ENCODE data around the gene LGALS3BP. TPM values are rescaled to one million over a fixed set of nuclear protein-coding genes. Genes with fewer than 3 reads are reported as not detected.

The LGALS3BP gene
- total RNA-seq, 6 donors from 2014 or later, result 257 to 1,111 (median 533) TPM

DNA sequence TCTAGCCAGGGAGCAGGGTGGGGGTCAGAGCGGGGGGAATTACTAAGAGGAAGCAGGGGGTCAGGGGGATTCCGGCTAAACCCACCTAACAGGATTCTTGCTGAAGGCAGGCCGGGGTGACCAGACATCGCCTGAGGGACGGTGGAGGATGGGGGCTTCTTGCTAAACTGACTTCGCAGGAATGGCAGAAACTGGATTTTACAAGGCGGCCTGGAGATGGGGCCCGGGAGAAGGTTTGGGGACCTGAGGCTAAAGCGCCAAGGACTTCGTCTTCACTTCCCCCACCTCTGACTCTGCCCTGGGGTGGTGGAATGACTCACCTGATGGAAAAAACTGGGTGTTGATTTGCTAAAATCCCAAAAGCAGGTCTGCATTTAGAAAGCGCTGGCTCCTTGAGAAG, 23.5 kb downstream of the LGALS3BP start:
- no peak overlapping the region for H3K4me3 ChIP-seq
- TF ChIP-seq, protein P1, sequence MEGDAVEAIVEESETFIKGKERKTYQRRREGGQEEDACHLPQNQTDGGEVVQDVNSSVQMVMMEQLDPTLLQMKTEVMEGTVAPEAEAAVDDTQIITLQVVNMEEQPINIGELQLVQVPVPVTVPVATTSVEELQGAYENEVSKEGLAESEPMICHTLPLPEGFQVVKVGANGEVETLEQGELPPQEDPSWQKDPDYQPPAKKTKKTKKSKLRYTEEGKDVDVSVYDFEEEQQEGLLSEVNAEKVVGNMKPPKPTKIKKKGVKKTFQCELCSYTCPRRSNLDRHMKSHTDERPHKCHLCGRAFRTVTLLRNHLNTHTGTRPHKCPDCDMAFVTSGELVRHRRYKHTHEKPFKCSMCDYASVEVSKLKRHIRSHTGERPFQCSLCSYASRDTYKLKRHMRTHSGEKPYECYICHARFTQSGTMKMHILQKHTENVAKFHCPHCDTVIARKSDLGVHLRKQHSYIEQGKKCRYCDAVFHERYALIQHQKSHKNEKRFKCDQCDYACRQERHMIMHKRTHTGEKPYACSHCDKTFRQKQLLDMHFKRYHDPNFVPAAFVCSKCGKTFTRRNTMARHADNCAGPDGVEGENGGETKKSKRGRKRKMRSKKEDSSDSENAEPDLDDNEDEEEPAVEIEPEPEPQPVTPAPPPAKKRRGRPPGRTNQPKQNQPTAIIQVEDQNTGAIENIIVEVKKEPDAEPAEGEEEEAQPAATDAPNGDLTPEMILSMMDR (IDR thresholded peaks at IDR 0.05), result no peak
- TF ChIP-seq EP300 (IDR thresholded peaks at IDR 0.05), result no peak
- TF ChIP-seq POLR2AphosphoS5 (IDR thresholded peaks at IDR 0.05), result no peak
- no peak for TF ChIP-seq POLR2A (IDR thresholded peaks at IDR 0.05)
- ATAC-seq (ENCODE audit: low FRiP score in 2 of 2) (no peak), DNase-seq (no peak)
- WGBS, 2 donors, result 84 to 87% methylated on average over 11 of the region's 11 CpGs
- no peaks in the 10 kb centered on the region for H3K27me3 ChIP-seq
- H3K4me1 ChIP-seq, result peaks cover 0 to 7% (median 2%) of the 10 kb centered on the region in 4 donors
- H3K27ac ChIP-seq, result no peak overlapping the region
- H3K36me3 ChIP-seq, result no peaks in the 10 kb centered on the region
- H3K9me3 ChIP-seq, result peaks cover 0 to 4% (median 2%) of the 10 kb centered on the region in 4 donors

GRCh38 chr17:78954684-78955083, 25.0 kb downstream of the LGALS3BP start:
- 81 to 86% methylated on average over 13 to 14 of the region's 14 CpGs for WGBS, 2 donors
- no peaks in the 10 kb centered on the region for H3K36me3 ChIP-seq
- H3K9me3 ChIP-seq, result peaks cover 8 to 19% (median 10%) of the 10 kb centered on the region in 4 donors
- no peak overlapping the region for H3K4me3 ChIP-seq
- no peaks in the 10 kb centered on the region for H3K27me3 ChIP-seq
- TF ChIP-seq, protein P1 (IDR thresholded peaks at IDR 0.05), result no peak
- no peak for TF ChIP-seq EP300 (IDR thresholded peaks at IDR 0.05)
- TF ChIP-seq POLR2AphosphoS5 (IDR thresholded peaks at IDR 0.05), result no peak
- no peak for TF ChIP-seq POLR2A (IDR thresholded peaks at IDR 0.05)
- no peak for DNase-seq
- H3K4me1 ChIP-seq, result peaks cover 0 to 4% (median 0%) of the 10 kb centered on the region in 4 donors
- no peak for ATAC-seq (ENCODE audit: low FRiP score in 2 of 2)
- no peak overlapping the region for H3K27ac ChIP-seq

- Histone ChIP-seq H3K36me3 (no peaks in the 10 kb centered on the region), H3K9me3 (peaks cover 8 to 19% (median 10%) of the 10 kb centered on the region in 4 donors), H3K27me3 (no peaks in the 10 kb centered on the region), H3K4me1 (peaks cover 0 to 4% (median 0%) of the 10 kb centered on the region in 4 donors), H3K27ac (no peak overlapping the region), H3K4me3 (no peak overlapping the region)
- DNase-seq (no peak), ATAC-seq (ENCODE audit: low FRiP score in 2 of 2) (no peak)
- WGBS, 2 donors, result 75 to 84% methylated on average over 25 to 29 of the region's 29 CpGs
- TF ChIP-seq EP300 (IDR thresholded peaks at IDR 0.05) (no peak), POLR2A (IDR thresholded peaks at IDR 0.05) (no peak), POLR2AphosphoS5 (IDR thresholded peaks at IDR 0.05) (no peak)
- TF ChIP-seq, protein P1 (IDR thresholded peaks at IDR 0.05), result no peak
Measured at GRCh38 chr17:78953356-78954350, 26.1 kb downstream of the LGALS3BP start.

DNA sequence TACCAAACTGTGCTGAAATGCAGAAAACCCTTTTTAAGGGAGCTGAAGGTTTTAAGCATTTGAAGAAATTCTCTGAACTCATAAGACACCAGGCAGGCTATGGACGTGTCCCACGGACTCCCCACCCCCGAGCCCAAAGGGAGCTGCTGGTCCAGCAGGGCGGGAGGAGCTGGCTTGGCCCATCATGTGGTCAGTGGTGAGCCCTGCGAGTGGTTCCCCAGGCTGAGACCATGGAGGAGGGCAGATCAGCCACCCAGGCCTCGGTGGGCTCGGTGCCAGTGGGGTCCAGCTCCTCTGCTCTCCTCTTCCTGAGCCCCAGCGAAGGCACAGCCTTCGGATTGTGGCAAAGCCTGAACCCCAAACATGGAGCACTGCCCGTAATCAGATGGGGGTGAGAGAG, 27.0 kb downstream of the LGALS3BP start:
- DNase-seq, result no peak

More for the DNA sequence above, 27.0 kb downstream of the LGALS3BP start:
- peak in 1 of 2 donors; percentile 23 for ATAC-seq (ENCODE audit: low FRiP score in 2 of 2)
- WGBS, 2 donors, result 84% methylated on average over 9 of the region's 10 CpGs; no CpG with 5 or more reads in 1 of the 2 donors
- H3K27me3 ChIP-seq, result no peaks in the 10 kb centered on the region
- H3K4me3 ChIP-seq, result no peak overlapping the region
- H3K27ac ChIP-seq, result peak overlapping the region in 1 of 4 donors; percentile 19
- TF ChIP-seq EP300 (IDR thresholded peaks at IDR 0.05) (no peak), POLR2A (IDR thresholded peaks at IDR 0.05) (no peak), POLR2AphosphoS5 (IDR thresholded peaks at IDR 0.05) (no peak)
- TF ChIP-seq, protein P1 (IDR thresholded peaks at IDR 0.05), result no peak
- no peaks in the 10 kb centered on the region for H3K36me3 ChIP-seq
- peaks cover 0 to 4% (median 0%) of the 10 kb centered on the region in 4 donors for H3K4me1 ChIP-seq
- peaks cover 8 to 19% (median 10%) of the 10 kb centered on the region in 4 donors for H3K9me3 ChIP-seq
